ENCODE measurements around the gene PPP2R2B.

- TF ChIP-seq MYC (IDR thresholded peaks at IDR 0.05; ENCODE audit: low read depth, low read length) = no peak
- TF ChIP-seq CTCF (IDR thresholded peaks at IDR 0.05; ENCODE audit: low read depth, low read length) = no peak
Observed at GRCh38 chr5:146698651-146699050, 179.9 kb downstream of the PPP2R2B start.
